HG03159 (cell line): ENCODE measurements around the gene ATAT1.

Experiments used
- ATAC-seq: cut with Tn5 transposase; IDR thresholded peaks from one replicate; pipeline ENCODE4 v1.9.1; 2021; ENCODE audit warnings: mild to moderate bottlenecking, moderate library complexity; ENCODE audit not compliant: unreplicated experiment

ATAT1 gene

DNA sequence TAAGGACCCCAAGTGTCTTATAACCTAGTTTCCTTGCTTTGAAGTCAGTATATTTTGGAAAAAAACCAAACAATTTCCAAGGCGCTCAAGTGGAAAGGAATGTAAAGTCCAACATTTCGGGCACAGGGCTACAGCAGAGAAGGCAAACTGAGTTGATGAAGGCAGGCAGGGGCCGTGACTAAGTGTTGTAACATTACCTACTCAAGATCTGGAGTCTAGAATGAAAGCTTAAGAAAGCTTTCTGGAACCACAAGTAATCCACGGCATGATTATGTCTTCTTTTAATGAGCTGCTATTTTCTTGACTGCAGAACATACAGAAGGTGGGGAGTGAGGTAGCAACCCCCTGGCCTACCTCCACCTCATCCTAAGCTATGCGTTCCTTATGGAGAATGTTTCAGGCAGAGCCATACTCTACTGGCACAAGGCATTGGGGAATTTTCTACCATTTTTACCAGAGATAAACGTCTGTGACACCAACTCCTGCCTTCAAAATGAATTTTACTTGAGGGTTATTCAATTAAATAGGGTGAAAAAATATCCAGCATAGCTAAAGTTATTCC, 13.9 kb upstream of the ATAT1 start:
- no peak for ATAC-seq

DNA sequence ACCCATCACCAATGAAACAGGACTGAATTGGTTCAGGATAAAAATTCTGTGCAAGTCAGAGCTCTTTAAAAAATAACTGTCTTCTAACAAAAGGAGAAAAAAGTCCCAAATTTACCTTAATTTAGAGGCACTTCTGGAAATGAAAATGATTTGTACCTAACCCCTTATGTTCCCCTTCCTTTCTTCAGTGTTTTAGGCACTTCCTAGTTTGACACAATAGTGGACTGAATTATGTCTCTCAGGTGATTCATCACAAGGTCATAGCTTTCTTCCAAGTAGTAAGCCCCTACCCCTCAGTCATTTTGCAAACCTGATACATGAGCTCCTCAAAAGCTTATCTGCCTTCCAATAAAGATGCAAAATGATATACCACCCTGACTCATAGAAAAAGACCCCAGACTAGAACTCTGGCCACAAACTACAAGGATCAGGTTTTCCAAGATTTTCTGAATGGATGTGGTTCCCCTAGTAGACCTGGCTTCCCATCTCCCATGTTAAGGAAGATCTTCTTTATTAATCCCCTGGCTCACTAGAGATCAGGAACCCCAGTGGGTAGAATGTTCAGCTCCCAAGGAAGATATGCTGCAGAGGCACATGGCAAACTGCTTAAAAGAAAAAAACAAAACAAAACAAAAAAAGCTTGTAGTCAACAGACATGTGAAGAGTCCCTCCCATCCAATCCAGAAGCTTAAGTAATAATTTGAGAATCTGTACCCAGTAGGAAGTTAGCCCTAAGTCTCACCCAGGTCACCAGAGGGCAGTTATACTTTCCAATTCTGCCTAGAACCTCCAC, 13.2 kb upstream of the ATAT1 start:
- ATAC-seq: no peak

DNA sequence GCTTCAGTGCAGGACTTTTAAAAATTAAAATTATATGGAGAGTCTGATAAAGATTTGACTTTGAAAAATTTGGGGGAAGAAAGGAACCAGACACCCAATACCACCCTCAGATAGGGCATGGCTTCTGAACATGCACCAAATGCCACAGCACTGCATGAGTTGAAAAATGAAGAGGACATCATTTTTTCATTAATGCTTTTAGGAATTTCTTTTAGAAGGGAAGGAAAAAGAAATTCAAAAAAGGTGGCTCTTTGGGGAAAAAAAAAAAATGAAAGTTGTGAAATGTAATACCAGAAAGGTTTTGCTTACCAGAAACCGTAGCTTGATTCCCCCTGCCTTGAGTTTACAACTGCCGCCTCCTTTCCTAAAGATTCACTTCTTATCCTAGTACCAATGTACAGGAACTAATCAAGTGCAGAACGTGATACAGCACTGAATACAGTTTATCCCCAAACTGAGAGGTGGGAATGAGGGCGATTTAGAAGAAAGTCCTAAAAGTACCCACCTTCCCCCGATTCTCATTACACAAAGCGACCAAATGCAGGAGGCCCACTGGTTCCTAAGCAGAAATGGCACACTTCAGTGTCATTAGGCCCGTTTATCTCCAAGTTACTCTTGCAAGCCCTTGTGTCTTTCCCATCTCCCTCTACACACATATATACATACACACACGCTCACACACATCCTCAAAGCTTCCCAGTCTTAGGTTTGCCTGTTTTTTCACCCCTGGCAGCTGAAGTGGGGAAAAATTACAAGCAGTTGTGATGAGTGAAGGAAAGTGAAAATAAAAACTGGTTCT, 12.4 kb upstream of the ATAT1 start:
- ATAC-seq: no peak

DNA sequence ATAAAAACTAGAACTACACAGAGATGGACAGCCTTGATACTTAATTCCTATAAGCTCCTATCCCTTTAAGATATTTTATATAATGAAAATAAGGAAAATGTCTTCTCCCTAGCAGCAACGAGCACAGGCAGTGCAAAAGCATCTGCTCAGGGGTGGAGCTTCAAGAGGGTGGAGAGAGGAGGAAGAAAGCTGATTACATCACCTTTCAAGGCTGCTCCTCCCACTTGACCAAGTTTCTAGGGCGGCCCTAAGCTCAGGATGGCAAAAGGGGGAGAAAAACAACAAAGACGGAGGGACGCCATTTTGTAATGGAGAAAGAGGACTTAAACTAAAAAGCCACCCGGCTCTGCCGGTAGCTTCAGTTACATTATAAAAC, 11.8 kb upstream of the ATAT1 start:
- peak; percentile 41 for ATAC-seq

DNA sequence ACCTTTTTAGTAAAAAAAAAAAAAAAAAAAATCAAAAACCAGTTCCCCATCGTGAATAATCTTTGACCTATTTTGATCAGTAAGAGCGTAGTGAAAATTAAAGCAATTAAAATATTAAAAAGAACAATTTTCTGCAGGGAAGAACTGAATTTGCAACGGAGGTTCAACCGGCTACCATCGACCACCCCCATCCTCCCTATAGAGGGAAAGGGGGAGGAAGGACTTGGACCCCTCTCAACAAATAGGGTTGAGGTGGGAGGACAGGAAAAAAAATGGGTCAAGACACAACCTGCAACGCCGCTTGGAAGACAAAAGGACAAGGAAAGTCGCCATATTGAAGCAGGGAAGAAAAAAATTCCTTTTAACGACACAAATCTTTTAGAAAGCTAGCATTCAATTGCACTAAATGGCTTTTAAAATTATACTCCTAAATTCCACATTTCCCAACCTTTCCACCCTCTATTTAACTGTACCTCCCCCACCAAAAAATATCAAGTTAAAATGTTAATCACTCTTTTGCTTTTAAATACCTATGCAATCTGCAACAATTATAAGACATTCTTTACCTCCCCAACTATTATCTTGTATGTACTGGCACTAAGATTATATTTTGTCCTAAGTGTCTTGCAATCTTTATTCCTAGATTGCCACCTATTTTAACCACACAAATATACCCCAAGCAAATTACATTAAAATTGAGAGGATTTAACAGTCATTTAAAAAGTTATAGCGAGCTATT, 11.3 kb upstream of the ATAT1 start:
- ATAC-seq: no peak

DNA sequence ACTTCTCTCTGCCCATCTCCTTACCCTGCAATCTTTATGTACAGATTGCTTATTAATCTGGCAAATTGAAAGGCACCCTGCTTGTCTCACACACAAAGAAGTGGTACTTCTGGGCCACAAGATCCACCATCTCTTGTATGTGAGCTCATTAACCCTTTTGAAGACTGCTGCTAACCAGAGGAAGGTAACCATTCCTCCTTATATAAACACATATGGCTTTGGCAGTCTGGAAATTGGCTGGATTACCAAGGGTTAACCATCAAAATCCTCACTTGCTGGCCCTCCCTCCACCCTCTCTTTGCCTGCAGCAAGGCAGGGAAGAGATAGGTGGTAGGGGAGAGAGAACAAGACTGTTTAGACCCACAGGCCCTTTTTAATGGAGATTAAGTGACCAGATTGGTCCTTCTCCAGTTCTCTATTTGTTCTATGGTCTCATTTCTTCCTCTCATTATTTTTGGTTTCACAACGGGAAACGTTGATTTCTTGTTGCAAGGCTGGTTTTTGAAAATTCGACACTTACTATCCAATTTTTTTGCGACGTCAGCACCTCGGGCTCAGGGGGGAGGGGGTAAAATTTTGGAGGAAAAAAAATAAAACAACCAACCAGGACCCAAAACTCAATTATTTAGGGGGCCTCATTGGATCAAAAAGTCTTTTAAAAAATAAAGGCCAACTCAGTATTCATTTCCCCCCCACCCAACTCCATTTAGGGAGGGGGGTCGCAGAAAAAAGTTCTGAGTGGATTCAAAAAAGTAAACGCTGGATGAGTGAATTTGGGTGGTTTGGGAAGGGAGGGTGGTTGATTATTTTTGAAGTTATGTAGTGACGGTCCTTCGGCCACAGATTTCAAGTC, 10.5 kb upstream of the ATAT1 start:
- no peak for ATAC-seq

DNA sequence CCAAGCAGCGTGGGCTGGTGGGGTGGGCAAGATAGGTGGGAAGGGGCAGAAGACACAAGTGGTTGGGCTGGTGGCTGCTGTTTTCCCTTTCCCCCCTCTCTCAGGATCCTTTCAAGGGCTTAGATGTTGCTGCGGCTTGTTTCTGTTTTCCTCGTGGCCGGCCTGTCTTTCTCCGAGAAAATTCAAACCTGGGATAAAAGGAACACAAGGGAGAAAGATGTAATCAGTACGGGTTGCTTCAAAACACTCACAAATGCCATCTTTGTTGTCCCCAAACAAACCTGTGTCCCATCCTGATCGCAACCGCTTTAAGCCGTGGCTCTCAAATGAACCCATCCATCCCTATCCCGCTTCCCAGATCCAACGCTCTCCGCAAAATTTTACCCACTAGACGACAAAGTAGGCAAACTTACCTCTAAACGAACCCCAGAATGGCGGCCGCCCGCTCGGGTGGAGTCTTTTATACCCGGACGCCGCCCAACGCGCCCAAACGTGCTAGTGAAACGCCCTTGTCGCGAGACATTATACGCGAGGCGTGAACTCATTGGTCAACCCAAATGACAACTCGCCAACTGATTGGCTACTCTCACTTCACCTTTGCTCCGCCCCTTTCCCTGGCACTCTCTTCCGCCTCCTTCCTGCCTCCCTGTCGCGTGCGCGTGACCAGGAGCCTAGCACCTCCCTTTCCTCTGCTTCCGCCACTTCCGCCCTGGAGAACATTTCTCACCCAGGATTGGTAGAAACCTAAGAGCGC, 9.7 kb upstream of the ATAT1 start, which contains the start of gene PPP1R10:
PPP1R10 (minus strand) TSS at position 433 of the 754 bp plus-strand sequence. CDS start 7,299 bp downstream, outside the sequence.
- ATAC-seq: peak; percentile 81

DNA sequence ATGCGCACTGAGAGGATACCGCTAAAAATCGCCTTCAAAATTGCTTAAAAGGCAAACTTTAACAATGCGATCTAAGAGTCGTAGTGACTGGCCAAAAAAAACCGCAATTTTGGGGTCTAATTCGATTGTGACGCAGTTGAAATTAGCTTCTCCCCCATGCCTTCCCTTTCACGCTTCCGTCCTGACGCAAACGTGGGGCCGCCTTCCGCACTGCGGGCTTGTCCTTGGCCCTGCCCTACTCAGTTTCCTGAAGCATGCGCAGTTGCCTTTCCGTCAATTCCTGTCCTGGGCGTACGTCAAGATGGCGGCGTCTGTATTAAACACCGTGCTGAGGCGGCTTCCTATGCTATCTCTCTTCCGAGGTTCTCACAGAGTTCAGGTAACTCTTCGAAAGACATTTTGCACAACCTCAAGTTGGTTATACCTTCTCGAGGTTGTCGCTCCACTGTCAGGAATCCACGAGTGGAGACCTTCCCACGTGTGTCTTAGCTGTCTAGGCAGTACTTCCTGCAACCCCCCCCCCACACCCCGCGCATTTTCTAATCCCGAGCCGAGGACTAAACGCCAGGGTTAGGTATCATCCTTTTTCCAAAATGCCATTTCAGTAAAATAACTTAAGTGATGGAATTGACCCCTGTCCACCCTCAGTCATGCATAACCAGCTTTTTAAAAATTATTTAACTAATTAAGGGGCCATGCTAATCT, 9.0 kb upstream of the ATAT1 start, which contains the start of gene MRPS18B:
MRPS18B (plus strand) TSS at position 276 of the 705 bp plus-strand sequence; CDS start at position 302, 26 bp downstream.
- peak; percentile 71 for ATAC-seq

DNA sequence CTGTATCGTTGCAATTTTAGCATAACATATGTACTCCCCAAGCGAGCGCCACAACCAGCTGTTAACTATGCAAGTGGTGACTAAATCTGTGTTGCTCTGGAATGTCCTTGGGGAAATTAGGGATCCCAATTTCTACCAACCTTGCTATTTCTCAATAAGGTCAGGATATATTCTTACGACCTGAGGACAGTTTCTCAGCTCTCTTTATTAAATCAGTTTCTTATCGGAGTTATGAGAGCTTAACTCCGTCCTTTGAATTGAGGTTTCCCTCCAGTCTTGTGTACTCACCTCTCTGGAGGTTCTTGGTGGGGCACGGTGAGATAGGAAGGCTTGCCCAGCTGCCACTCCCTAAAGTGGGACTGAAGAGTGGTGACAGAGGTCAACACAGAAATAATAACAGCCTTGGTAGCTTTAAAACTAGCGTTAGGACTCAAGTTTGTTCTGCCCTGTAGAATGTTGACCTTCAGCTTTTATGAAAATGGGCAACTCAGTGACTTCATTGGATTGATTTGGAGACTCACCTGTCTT, 8.3 kb upstream of the ATAT1 start:
- no peak for ATAC-seq

DNA sequence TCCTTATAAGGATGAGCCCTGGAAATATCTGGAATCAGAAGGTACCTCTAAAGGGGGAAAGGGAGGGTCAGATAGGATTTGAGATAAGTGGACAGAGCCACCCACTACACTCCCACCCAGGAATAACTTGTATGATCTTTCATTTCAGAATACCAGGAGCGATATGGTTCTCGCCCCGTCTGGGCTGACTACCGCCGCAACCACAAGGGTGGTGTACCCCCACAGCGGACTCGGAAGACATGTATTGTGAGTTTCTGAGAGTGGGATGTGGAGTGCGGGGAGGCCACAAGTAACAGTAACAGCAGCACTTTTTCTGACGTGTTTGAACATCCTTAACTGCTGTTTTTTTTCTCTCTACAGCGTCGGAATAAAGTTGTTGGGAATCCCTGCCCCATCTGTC, 7.1 kb upstream of the ATAT1 start:
- ATAC-seq: no peak

DNA sequence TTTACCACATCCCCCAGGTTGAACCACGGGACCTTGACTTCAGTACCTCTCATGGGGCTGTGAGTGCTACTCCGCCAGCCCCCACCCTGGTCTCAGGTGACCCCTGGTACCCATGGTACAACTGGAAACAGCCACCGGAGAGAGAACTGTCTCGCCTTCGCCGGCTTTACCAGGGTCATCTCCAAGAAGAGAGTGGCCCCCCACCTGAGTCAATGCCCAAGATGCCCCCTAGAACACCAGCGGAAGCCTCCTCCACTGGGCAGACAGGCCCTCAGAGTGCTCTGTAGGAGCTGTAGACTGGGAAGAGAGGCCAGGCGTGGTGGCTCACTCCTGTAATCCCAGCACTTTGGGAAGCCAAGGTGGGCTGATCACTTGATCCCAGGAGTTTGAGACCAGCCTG, 1.2 kb upstream of the ATAT1 start:
- no peak for ATAC-seq

DNA sequence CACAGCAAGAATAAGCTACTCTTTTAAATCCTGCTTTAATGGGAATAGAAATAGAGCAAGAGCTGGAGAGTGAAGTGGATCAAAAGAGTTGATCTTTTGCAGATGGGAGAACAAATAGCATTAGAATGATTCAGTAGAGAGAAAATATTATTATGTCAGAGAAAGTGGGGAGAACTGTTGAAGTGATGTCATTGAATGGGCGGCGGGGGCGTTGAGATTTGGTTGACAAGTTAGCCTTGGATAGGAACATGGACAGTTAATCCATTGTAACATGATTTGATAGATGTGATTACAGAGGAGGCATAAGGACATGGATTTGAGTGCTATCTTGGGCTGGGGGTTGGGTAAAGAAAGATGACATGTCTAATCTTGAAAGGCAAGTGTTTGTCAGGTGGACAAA, 9.2 kb downstream of the ATAT1 start:
- ATAC-seq: no peak

DNA sequence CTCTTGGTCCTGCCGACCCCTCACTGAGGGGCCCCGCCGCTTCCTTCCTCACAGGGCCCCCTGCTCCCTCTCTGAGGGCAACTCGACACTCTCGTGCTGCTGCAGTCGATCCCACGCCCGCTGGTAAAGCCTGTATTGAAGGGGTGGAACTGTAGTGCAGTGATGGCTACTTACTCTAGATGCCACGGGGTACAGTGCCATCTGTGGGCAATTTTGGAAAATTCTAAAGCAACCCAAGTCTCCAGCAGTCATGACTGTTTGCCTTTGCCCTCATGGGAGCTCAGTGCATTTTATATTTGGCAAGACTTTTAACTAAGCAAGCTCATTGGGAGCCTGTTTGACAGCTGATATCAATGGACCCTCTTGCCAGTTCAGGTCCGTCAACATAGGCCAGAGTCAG, 13.8 kb downstream of the ATAT1 start:
- no peak for ATAC-seq

DNA sequence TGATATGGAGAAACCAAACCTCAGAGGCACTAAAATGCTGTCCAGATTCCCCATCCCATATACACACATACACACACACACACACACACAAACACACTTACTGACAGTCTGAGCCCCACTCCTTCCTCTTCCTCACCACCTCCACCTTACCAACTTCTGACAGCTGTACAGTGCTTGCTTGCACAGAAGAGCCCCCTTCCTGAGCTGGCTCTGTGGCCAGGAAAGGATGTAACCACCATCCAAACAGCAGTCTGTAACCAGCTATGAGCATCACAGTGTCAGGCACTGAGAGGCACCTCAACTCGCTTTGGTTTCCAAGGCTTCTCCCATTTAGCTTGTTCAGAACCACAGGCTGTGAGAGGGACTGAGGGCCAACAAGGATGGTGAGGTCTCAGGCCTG, 14.4 kb downstream of the ATAT1 start:
- no peak for ATAC-seq

DNA sequence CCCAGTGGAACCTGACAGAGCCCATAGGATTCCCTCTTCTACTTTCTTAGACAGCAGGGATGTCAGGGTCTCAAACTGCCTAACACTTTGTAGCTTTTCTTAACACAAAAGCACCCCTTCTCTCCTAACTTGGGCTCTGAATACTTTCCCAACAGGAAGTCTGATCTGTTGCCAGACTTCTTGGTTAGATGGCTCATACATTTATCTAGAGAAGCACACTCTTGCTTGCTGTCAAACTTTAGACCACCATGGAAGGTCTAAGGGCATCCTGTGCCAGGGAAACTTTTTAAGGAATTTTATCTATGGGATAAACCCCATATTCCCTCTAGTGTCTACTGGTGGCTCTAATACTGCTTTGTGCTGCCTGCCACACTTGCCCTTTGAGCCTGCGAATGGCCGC, 17.0 kb downstream of the ATAT1 start:
- no peak for ATAC-seq

DNA sequence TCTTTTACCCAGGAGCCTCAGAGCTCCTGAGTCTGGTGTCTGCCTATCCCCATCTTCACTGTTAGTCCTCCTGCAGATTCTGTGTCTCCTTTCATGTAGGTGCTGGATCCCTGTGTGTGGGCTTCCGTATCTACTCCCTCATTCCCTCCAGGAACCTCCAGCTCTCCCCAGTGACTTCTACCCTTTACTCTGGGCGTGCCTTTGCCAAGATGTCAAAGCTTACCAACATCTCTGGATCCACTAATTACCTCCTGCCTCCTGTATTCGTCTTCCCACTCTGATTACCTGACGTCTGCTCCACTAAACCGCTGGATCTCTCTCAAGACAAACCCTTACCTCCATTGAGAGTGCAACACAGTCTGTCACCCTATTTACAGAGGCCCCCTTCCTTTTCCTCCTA, 18.1 kb downstream of the ATAT1 start:
- ATAC-seq: no peak

DNA sequence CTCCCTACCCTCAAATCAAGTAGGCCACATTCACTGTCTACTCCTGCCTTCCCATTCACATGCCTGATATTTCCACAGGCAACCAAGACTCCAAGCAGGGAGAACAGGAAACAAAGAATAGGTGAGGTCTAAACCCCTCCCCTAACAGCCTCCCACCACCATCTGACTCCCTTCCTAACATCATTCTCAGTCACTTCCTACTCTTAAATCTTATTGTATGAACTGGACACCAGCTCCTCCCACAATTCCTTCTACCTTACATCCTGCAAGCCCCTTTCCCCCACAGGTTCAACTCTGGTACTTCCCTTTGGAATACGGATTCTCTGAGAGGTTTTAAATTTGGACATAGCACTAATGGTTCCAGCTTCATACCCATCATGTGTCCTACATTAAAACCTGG, 19.3 kb downstream of the ATAT1 start:
- no peak for ATAC-seq

DNA sequence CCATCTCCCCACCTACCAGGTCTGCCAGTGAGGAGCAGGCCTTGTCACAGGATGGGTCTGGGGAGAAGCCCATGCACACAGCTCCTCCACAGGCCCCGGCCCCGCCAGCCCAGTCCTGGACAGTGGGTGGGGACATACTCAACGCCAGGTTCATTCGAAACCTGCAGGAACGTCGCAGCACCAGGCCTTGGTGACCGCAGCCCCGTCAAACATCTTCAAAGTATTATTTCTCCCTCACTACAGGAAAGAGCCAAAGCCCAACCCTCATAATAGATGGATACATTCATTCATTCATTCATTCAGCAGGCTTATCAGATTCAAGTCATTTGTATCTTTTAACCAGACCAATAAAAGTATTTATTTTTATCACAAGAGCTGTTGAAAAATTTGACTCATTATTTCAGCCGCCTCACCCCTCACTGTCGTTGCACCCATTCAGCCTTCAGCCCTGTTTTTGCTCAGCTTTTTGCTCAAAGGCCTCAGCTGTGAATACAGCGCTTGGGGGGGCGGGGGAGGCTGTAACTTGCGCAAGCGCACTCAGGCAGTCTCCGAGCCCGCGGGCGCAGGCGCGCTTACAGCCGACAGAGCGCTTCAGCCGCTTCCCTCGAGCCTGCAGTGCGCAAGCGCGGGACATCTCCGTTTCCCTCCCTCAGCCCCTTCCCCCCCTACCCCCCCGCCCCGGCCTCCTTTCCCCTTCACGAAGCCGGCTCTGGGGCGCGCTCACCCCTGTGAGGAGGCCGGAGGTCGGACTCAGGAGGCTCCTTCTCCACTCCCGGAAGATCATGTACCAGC, 20.0 kb downstream of the ATAT1 start, which contains the start of gene C6orf136:
C6orf136 (plus strand) TSS at position 684 of the 792 bp plus-strand sequence; CDS start at position 783, 99 bp downstream.
- peak; percentile 59 for ATAC-seq
